ENCODE data around the gene RAD51. TPM values are rescaled to one million over a fixed set of nuclear protein-coding genes. Genes with fewer than 3 reads are reported as not detected.

Gene RAD51
- total RNA-seq, 4 donors from 2014 or later: 1.1 to 31.6 (median 1.8) TPM

GRCh38 chr15:40743485-40743901, 48.5 kb downstream of the RAD51 start:
- H3K9me3 ChIP-seq: no peaks in the 10 kb centered on the region
- in situ Hi-C loops (cut with MboI; ENCODE audit: low pct_ligation_motif_present in 1 of 4, low pct_unique_long_range_greater_than_20kb in 1 of 4, low sequenced_read_pairs in 3 of 4) (no loop called here), intact Hi-C loops (cut with DNase I; ENCODE audit: low total_unique reads) (no loop called here)
- peaks cover 0 to 3% (median 0%) of the 10 kb centered on the region in 4 donors for H3K4me1 ChIP-seq
- no peak overlapping the region for H3K27ac ChIP-seq
- no peak for DNase-seq
- no peak for TF ChIP-seq CTCF (IDR thresholded peaks at IDR 0.05)
- TF ChIP-seq POLR2A (IDR thresholded peaks at IDR 0.05): no peak
- no peak for TF ChIP-seq EP300 (IDR thresholded peaks at IDR 0.05; ENCODE audit: low read depth)
- no peak for TF ChIP-seq POLR2AphosphoS5 (IDR thresholded peaks at IDR 0.05)
- 74 to 100% methylated on average over 2 of the region's 2 CpGs for WGBS, 2 donors (ENCODE audit: low coverage in 1 of 2)
- H3K4me3 ChIP-seq: no peak overlapping the region
- peaks cover 0 to 43% (median 18%) of the 10 kb centered on the region in 4 donors for H3K36me3 ChIP-seq
- H3K27me3 ChIP-seq: no peaks in the 10 kb centered on the region

GRCh38 chr15:40743921-40744814, 49.2 kb downstream of the RAD51 start:
- no peak for TF ChIP-seq POLR2A (IDR thresholded peaks at IDR 0.05)
- no peak for TF ChIP-seq CTCF (IDR thresholded peaks at IDR 0.05)
- no peak for TF ChIP-seq POLR2AphosphoS5 (IDR thresholded peaks at IDR 0.05)
- TF ChIP-seq EP300 (IDR thresholded peaks at IDR 0.05; ENCODE audit: low read depth): no peak
- Histone ChIP-seq H3K27ac (no peak overlapping the region), H3K27me3 (no peaks in the 10 kb centered on the region), H3K9me3 (no peaks in the 10 kb centered on the region), H3K4me1 (peaks cover 0 to 3% (median 0%) of the 10 kb centered on the region in 4 donors), H3K4me3 (no peak overlapping the region), H3K36me3 (peaks cover 0 to 40% (median 17%) of the 10 kb centered on the region in 4 donors)
- in situ Hi-C loops (cut with MboI; ENCODE audit: low pct_ligation_motif_present in 1 of 4, low pct_unique_long_range_greater_than_20kb in 1 of 4, low sequenced_read_pairs in 3 of 4): no loop called here
- 60 to 72% methylated on average over 2 to 12 of the region's 12 CpGs for WGBS, 2 donors (ENCODE audit: low coverage in 1 of 2)
- intact Hi-C loops (cut with DNase I; ENCODE audit: low total_unique reads): no loop called here
- no peak for DNase-seq

- Histone ChIP-seq H3K4me3 (no peak overlapping the region), H3K36me3 (peaks cover 0 to 39% (median 15%) of the 10 kb centered on the region in 4 donors), H3K27ac (no peak overlapping the region), H3K4me1 (peaks cover 0 to 3% (median 0%) of the 10 kb centered on the region in 4 donors), H3K9me3 (no peaks in the 10 kb centered on the region), H3K27me3 (no peaks in the 10 kb centered on the region)
- no peak for DNase-seq
- intact Hi-C loops (cut with DNase I; ENCODE audit: low total_unique reads): no loop called here
- TF ChIP-seq POLR2A (IDR thresholded peaks at IDR 0.05) (no peak), EP300 (IDR thresholded peaks at IDR 0.05; ENCODE audit: low read depth) (no peak), POLR2AphosphoS5 (IDR thresholded peaks at IDR 0.05) (no peak), CTCF (IDR thresholded peaks at IDR 0.05) (no peak)
- in situ Hi-C loops (cut with MboI; ENCODE audit: low pct_ligation_motif_present in 1 of 4, low pct_unique_long_range_greater_than_20kb in 1 of 4, low sequenced_read_pairs in 3 of 4): no loop called here
- 79% methylated on average over 5 of the region's 5 CpGs; no CpG with 5 or more reads in 1 of the 2 donors for WGBS, 2 donors (ENCODE audit: low coverage in 1 of 2)
These were observed 49.8 kb downstream of the RAD51 start for GRCh38 chr15:40744815-40745152.

GRCh38 chr15:40746916-40747418, 52.0 kb downstream of the RAD51 start:
- H3K36me3 ChIP-seq: peaks cover 0 to 47% (median 16%) of the 10 kb centered on the region in 4 donors
- 80 to 85% methylated on average over 2 to 3 of the region's 3 CpGs for WGBS, 2 donors (ENCODE audit: low coverage in 1 of 2)
- intact Hi-C loops (cut with DNase I; ENCODE audit: low total_unique reads): no loop called here

More at GRCh38 chr15:40746916-40747418, 52.0 kb downstream of the RAD51 start:
- H3K27me3 ChIP-seq: no peaks in the 10 kb centered on the region
- H3K4me1 ChIP-seq: peaks cover 0 to 3% (median 0%) of the 10 kb centered on the region in 4 donors
- no peak for DNase-seq
- H3K27ac ChIP-seq: no peak overlapping the region
- in situ Hi-C loops (cut with MboI; ENCODE audit: low pct_ligation_motif_present in 1 of 4, low pct_unique_long_range_greater_than_20kb in 1 of 4, low sequenced_read_pairs in 3 of 4): no loop called here
- H3K9me3 ChIP-seq: no peaks in the 10 kb centered on the region
- no peak overlapping the region for H3K4me3 ChIP-seq
- TF ChIP-seq CTCF (IDR thresholded peaks at IDR 0.05): no peak
